ENCODE measurements around the gene MYCBP.

DNA sequence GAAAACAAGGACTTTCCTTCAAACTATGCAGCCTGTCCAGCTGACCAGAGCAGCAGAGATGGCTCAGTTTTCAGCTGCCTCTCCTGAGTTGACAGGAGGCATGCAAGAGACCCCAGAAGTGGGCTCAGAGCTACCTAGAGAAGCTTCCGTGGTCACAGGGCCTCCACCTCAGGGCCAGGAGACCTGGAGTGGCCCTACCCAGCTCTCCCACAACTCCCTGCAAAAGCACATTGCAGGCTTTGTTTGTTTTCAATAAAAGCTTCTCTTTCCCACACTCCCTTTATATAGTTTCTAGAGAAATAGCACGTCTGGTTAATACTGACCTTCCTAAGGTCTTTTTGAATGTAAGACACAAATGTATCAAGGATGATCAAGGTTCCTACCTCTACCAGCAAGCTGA lies 53.6 kb downstream of the MYCBP start:
- no peak for TF ChIP-seq BACH2 (CRISPR knock-in tag; IDR thresholded peaks at IDR 0.05; ENCODE audit: borderline replicate concordance)
- TF ChIP-seq SNAI2 (CRISPR knock-in tag; IDR thresholded peaks at IDR 0.05): no peak
- no peak for TF ChIP-seq PPARA (CRISPR knock-in tag; IDR thresholded peaks at IDR 0.05; ENCODE audit: borderline replicate concordance)
- TF ChIP-seq CSDC2 (CRISPR knock-in tag; IDR thresholded peaks at IDR 0.05): no peak
- TF ChIP-seq ZNF70 (CRISPR knock-in tag; IDR thresholded peaks at IDR 0.05): no peak
- no peak for TF ChIP-seq OSR1 (CRISPR knock-in tag; IDR thresholded peaks at IDR 0.05)
- no peak for TF ChIP-seq ZFP30 (CRISPR knock-in tag; IDR thresholded peaks at IDR 0.05)
- TF ChIP-seq, protein P1, sequence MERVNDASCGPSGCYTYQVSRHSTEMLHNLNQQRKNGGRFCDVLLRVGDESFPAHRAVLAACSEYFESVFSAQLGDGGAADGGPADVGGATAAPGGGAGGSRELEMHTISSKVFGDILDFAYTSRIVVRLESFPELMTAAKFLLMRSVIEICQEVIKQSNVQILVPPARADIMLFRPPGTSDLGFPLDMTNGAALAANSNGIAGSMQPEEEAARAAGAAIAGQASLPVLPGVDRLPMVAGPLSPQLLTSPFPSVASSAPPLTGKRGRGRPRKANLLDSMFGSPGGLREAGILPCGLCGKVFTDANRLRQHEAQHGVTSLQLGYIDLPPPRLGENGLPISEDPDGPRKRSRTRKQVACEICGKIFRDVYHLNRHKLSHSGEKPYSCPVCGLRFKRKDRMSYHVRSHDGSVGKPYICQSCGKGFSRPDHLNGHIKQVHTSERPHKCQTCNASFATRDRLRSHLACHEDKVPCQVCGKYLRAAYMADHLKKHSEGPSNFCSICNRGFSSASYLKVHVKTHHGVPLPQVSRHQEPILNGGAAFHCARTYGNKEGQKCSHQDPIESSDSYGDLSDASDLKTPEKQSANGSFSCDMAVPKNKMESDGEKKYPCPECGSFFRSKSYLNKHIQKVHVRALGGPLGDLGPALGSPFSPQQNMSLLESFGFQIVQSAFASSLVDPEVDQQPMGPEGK (CRISPR knock-in tag; IDR thresholded peaks at IDR 0.05; ENCODE audit: borderline replicate concordance): no peak
- TF ChIP-seq, protein P2, sequence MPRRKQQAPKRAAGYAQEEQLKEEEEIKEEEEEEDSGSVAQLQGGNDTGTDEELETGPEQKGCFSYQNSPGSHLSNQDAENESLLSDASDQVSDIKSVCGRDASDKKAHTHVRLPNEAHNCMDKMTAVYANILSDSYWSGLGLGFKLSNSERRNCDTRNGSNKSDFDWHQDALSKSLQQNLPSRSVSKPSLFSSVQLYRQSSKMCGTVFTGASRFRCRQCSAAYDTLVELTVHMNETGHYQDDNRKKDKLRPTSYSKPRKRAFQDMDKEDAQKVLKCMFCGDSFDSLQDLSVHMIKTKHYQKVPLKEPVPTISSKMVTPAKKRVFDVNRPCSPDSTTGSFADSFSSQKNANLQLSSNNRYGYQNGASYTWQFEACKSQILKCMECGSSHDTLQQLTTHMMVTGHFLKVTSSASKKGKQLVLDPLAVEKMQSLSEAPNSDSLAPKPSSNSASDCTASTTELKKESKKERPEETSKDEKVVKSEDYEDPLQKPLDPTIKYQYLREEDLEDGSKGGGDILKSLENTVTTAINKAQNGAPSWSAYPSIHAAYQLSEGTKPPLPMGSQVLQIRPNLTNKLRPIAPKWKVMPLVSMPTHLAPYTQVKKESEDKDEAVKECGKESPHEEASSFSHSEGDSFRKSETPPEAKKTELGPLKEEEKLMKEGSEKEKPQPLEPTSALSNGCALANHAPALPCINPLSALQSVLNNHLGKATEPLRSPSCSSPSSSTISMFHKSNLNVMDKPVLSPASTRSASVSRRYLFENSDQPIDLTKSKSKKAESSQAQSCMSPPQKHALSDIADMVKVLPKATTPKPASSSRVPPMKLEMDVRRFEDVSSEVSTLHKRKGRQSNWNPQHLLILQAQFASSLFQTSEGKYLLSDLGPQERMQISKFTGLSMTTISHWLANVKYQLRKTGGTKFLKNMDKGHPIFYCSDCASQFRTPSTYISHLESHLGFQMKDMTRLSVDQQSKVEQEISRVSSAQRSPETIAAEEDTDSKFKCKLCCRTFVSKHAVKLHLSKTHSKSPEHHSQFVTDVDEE (CRISPR knock-in tag; IDR thresholded peaks at IDR 0.05): no peak
- no peak for TF ChIP-seq RARB (CRISPR knock-in tag; IDR thresholded peaks at IDR 0.05)
- no peak for TF ChIP-seq ZFP3 (CRISPR knock-in tag; IDR thresholded peaks at IDR 0.05)
- no peak for TF ChIP-seq ZNF8 (CRISPR knock-in tag; IDR thresholded peaks at IDR 0.05)
